GM23338 (cell line): ENCODE results near the gene UBE2QL1. TPM values are rescaled to one million over a fixed set of nuclear protein-coding genes. Genes with fewer than 3 reads are reported as not detected.

Experiments
- ATAC-seq: fragments of 200-7000 bp; cut with Tn5 transposase; 3 replicates; pipeline ENCODE4 v1.9.1; 2020
- DNase-seq: peaks from one replicate; pipeline ENCODE4 v3.0.0-alpha.2; 2015; ENCODE audit warnings: low spot score
- H2AFZ ChIP-seq: fragments of 200-600 bp; sonication (generic); 2 replicates; pipeline ENCODE4 v1.8.0; 2016; ENCODE audit warnings: antibody characterized with exemption, mild to moderate bottlenecking, moderate library complexity
- H3F3A ChIP-seq: fragments of 200-600 bp; sonication (generic); replicated peaks from 2 replicates; pipeline ENCODE4 v1.8.0; 2017; ENCODE audit warnings: antibody characterized with exemption, mixed run types, low read depth
- H3K27ac ChIP-seq: fragments of 200-600 bp; sonication (generic); 2 replicates; pipeline ENCODE4 v1.6.1; 2016; ENCODE audit warnings: low read depth
- H3K27me3 ChIP-seq: fragments of 200-600 bp; sonication (generic); 2 replicates; pipeline ENCODE4 v1.8.0; 2016; ENCODE audit warnings: mild to moderate bottlenecking, mixed run types, moderate library complexity; ENCODE audit not compliant: insufficient read depth
- H3K36me3 ChIP-seq: fragments of 200-600 bp; sonication (generic); 2 replicates; pipeline ENCODE4 v1.8.0; 2016; ENCODE audit warnings: mild to moderate bottlenecking; ENCODE audit not compliant: insufficient read depth
- H3K4me1 ChIP-seq: fragments of 200-600 bp; sonication (generic); 2 replicates; pipeline ENCODE4 v1.8.0; 2016; ENCODE audit warnings: mild to moderate bottlenecking, moderate library complexity; ENCODE audit not compliant: insufficient read depth
- H3K4me2 ChIP-seq: fragments of 200-600 bp; sonication (generic); 2 replicates; pipeline ENCODE4 v1.7.1; 2017; ENCODE audit warnings: mixed run types
- H3K4me3 ChIP-seq: fragments of 200-600 bp; sonication (generic); 2 replicates; pipeline ENCODE4 v1.6.1; 2016; ENCODE audit warnings: mixed run types
- H3K79me2 ChIP-seq: fragments of 200-600 bp; sonication (generic); replicated peaks from 2 replicates; pipeline ENCODE4 v1.8.0; 2017; ENCODE audit warnings: mild to moderate bottlenecking; ENCODE audit not compliant: insufficient read depth
- H3K9me2 ChIP-seq: fragments of 200-600 bp; sonication (generic); 2 replicates; pipeline ENCODE4 v1.8.0; 2017; ENCODE audit not compliant: insufficient read depth
- H4K20me1 ChIP-seq: fragments of 200-600 bp; sonication (generic); replicated peaks from 2 replicates; pipeline ENCODE4 v1.8.0; 2017; ENCODE audit warnings: mild to moderate bottlenecking; ENCODE audit not compliant: insufficient read depth
- H3K27ac Mint-ChIP-seq: 2 replicates; pipeline ENCODE4 v1.8.0; 2020; ENCODE audit warnings: inconsistent platforms, mild to moderate bottlenecking, moderate library complexity, mixed read lengths
- H3K27me3 Mint-ChIP-seq: 3 replicates; pipeline ENCODE4 v1.8.0; 2022; ENCODE audit warnings: low read depth, mild to moderate bottlenecking, moderate library complexity, mixed read lengths, inconsistent platforms; ENCODE audit not compliant: insufficient read depth, poor library complexity
- H3K36me3 Mint-ChIP-seq: 3 replicates; pipeline ENCODE4 v1.8.0; 2021; ENCODE audit warnings: low read depth, mild to moderate bottlenecking, inconsistent platforms, moderate library complexity, mixed read lengths
- H3K4me1 Mint-ChIP-seq: 3 replicates; pipeline ENCODE4 v1.8.0; 2020; ENCODE audit warnings: mild to moderate bottlenecking, inconsistent platforms, mixed read lengths
- H3K4me3 Mint-ChIP-seq: 3 replicates; pipeline ENCODE4 v1.8.0; 2021; ENCODE audit warnings: moderate library complexity, mild to moderate bottlenecking, inconsistent platforms, mixed read lengths
- H3K9me3 Mint-ChIP-seq: 3 replicates; pipeline ENCODE4 v1.8.0; 2020; ENCODE audit warnings: moderate library complexity, mild to moderate bottlenecking, inconsistent platforms, mixed read lengths
- CREB1 ChIP-seq: fragments of 250-450 bp; sonication (Bioruptor Pico); IDR thresholded peaks from 2 replicates; pipeline ENCODE4 v1.5.0; 2020; ENCODE audit warnings: low read depth, mild to moderate bottlenecking, moderate library complexity
- EZH2phosphoT487 ChIP-seq: fragments of 200-600 bp; sonication (generic); IDR thresholded peaks from one replicate; pipeline ENCODE4 v1.8.1; 2018; ENCODE audit warnings: antibody characterized with exemption; ENCODE audit not compliant: unreplicated experiment
- JUNB ChIP-seq: IDR thresholded peaks from one replicate; pipeline ENCODE4 v1.6.1; 2016; ENCODE audit warnings: antibody characterized with exemption; ENCODE audit not compliant: unreplicated experiment
- NANOG ChIP-seq: IDR thresholded peaks from 2 replicates; pipeline ENCODE4 v1.6.1; 2016; ENCODE audit warnings: antibody characterized with exemption, borderline replicate concordance
- POLR2AphosphoS5 ChIP-seq: IDR thresholded peaks from 2 replicates; pipeline ENCODE4 v1.6.1; 2016; ENCODE audit warnings: antibody characterized with exemption, low read depth
- STAT1 ChIP-seq: IDR thresholded peaks from one replicate; pipeline ENCODE4 v1.6.1; 2016; ENCODE audit warnings: antibody characterized with exemption; ENCODE audit not compliant: unreplicated experiment
- ZNF114 ChIP-seq: fragments of 250-450 bp; sonication (Bioruptor Pico); IDR thresholded peaks from 2 replicates; pipeline ENCODE4 v1.5.0; 2020; ENCODE audit warnings: mild to moderate bottlenecking, moderate library complexity
- ZNF331 ChIP-seq: fragments of 250-450 bp; sonication (Bioruptor Pico); IDR thresholded peaks from 2 replicates; pipeline ENCODE4 v1.5.0; 2020; ENCODE audit warnings: low read depth, mild to moderate bottlenecking, moderate library complexity
- polyA plus RNA-seq: library from polyadenylated mRNA; unstranded; fragments of >200 nt; fragmentation: Nextera tagmentation; extraction: Ambion mirVana; gene quantifications from 2 replicates; pipeline ENCODE4 v1.2.1, GENCODE V29; 2016
- total RNA-seq: library from RNA; depleted of rRNA; stranded (reverse); fragments of >200 nt; shearing (Covaris generic); gene quantifications from 2 replicates; pipeline ENCODE4 v1.2.3, GENCODE V29; 2014
- TF ChIP-seq, protein P1 (sequence below): IDR thresholded peaks from 2 replicates; pipeline ENCODE4 v1.6.1; 2016; ENCODE audit warnings: antibody characterized with exemption
- TF ChIP-seq, protein P2 (sequence below): IDR thresholded peaks from one replicate; pipeline ENCODE4 v1.6.1; 2018; ENCODE audit warnings: antibody characterized with exemption; ENCODE audit not compliant: unreplicated experiment
- TF ChIP-seq, protein P3 (sequence below), 2 experiments: fragments of 200-600 bp in 1 of 2; sonication (generic) in 1 of 2; conservative IDR thresholded peaks; 2 replicates each; pipeline versions ENCODE4 v1.5.1 to v1.6.1; 2016 to 2017; ENCODE audit warnings: antibody characterized with exemption in 2 of 2, low read depth in 2 of 2, mild to moderate bottlenecking in 2 of 2, moderate library complexity in 1 of 2

UBE2QL1 gene
- total and polyA plus RNA-seq, 2 experiments from 2014 or later: 0.40 to 0.83 TPM

DNA sequence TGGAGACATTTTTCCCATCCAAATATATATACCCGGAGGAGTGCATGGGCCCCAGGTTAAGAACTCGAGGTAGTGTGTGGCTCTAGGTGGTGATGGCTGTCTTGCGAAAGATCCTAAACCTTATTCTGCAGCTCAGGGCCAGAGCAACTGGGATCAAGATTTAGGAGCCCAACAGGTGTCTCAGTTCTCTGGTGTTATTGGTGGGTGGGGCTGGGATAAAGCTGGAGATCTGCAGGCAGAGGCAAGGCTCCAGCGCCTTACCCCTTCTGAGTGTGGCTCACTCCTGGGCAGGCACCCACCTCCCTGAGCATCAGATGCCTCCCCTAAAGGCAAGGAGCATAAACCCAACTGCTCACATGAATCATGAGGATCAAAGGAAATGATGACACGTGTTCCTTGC is 11.2 kb downstream of the UBE2QL1 start (continued):
- TF ChIP-seq, protein P1, sequence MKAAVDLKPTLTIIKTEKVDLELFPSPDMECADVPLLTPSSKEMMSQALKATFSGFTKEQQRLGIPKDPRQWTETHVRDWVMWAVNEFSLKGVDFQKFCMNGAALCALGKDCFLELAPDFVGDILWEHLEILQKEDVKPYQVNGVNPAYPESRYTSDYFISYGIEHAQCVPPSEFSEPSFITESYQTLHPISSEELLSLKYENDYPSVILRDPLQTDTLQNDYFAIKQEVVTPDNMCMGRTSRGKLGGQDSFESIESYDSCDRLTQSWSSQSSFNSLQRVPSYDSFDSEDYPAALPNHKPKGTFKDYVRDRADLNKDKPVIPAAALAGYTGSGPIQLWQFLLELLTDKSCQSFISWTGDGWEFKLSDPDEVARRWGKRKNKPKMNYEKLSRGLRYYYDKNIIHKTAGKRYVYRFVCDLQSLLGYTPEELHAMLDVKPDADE: no peak
- no peak for TF ChIP-seq JUNB
- TF ChIP-seq, protein P2, sequence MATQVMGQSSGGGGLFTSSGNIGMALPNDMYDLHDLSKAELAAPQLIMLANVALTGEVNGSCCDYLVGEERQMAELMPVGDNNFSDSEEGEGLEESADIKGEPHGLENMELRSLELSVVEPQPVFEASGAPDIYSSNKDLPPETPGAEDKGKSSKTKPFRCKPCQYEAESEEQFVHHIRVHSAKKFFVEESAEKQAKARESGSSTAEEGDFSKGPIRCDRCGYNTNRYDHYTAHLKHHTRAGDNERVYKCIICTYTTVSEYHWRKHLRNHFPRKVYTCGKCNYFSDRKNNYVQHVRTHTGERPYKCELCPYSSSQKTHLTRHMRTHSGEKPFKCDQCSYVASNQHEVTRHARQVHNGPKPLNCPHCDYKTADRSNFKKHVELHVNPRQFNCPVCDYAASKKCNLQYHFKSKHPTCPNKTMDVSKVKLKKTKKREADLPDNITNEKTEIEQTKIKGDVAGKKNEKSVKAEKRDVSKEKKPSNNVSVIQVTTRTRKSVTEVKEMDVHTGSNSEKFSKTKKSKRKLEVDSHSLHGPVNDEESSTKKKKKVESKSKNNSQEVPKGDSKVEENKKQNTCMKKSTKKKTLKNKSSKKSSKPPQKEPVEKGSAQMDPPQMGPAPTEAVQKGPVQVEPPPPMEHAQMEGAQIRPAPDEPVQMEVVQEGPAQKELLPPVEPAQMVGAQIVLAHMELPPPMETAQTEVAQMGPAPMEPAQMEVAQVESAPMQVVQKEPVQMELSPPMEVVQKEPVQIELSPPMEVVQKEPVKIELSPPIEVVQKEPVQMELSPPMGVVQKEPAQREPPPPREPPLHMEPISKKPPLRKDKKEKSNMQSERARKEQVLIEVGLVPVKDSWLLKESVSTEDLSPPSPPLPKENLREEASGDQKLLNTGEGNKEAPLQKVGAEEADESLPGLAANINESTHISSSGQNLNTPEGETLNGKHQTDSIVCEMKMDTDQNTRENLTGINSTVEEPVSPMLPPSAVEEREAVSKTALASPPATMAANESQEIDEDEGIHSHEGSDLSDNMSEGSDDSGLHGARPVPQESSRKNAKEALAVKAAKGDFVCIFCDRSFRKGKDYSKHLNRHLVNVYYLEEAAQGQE: no peak
- TF ChIP-seq ZNF331: no peak
- TF ChIP-seq, protein P3, sequence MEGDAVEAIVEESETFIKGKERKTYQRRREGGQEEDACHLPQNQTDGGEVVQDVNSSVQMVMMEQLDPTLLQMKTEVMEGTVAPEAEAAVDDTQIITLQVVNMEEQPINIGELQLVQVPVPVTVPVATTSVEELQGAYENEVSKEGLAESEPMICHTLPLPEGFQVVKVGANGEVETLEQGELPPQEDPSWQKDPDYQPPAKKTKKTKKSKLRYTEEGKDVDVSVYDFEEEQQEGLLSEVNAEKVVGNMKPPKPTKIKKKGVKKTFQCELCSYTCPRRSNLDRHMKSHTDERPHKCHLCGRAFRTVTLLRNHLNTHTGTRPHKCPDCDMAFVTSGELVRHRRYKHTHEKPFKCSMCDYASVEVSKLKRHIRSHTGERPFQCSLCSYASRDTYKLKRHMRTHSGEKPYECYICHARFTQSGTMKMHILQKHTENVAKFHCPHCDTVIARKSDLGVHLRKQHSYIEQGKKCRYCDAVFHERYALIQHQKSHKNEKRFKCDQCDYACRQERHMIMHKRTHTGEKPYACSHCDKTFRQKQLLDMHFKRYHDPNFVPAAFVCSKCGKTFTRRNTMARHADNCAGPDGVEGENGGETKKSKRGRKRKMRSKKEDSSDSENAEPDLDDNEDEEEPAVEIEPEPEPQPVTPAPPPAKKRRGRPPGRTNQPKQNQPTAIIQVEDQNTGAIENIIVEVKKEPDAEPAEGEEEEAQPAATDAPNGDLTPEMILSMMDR (conservative IDR thresholded peaks at IDR 0.05; ENCODE audit: low read depth in 2 of 2): no peak
- TF ChIP-seq CREB1 (CRISPR knock-in tag): no peak
- no peak for TF ChIP-seq NANOG

DNA sequence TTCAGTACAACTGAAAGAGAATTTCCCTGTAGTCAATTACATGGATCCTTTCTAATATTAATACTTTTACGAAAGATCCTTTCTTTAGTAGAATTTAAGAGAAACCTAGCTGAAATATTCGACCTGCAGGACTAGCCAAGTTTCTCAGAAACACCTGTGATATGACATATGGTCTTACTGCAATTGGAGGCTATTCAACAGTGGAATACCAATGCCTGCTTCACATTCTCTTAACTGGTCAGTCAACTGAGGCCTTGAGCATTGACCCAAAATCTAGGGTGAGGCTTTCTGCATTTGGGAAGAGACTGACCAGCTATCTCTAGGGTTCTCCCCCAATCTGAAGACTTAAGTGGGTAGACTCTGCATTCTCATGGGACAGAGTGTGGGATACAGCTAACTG is 12.3 kb downstream of the UBE2QL1 start:
- DNase-seq (no peak), ATAC-seq (no peak)
- no peaks in the 10 kb centered on the region for H3K9me2 ChIP-seq
- no peak overlapping the region for H3K4me3 Mint-ChIP-seq
- no peaks in the 10 kb centered on the region for H3K9me3 Mint-ChIP-seq
- H3K27me3 ChIP-seq: no peaks in the 10 kb centered on the region
- H3K36me3 ChIP-seq: no peaks in the 10 kb centered on the region
- no peaks in the 10 kb centered on the region for H3F3A ChIP-seq
- no peak overlapping the region for H2AFZ ChIP-seq
- peaks cover under 1% of the 10 kb centered on the region; the same call in 1 of the 3 replicates for H3K4me1 Mint-ChIP-seq
- H4K20me1 ChIP-seq: no peaks in the 10 kb centered on the region
- peaks cover 6% of the 10 kb centered on the region for H3K27me3 Mint-ChIP-seq
- no peak overlapping the region for H3K4me3 ChIP-seq
- H3K36me3 Mint-ChIP-seq: no peaks in the 10 kb centered on the region
- H3K79me2 ChIP-seq: no peaks in the 10 kb centered on the region
- H3K4me2 ChIP-seq: no peak overlapping the region
- no peaks in the 10 kb centered on the region for H3K4me1 ChIP-seq
- no peak overlapping the region for H3K27ac ChIP-seq
- no peak overlapping the region for H3K27ac Mint-ChIP-seq
- TF ChIP-seq ZNF114 (CRISPR knock-in tag): no peak
- TF ChIP-seq STAT1: no peak
- no peak for TF ChIP-seq POLR2AphosphoS5
- no peak for TF ChIP-seq EZH2phosphoT487
- TF ChIP-seq NANOG: no peak
- no peak for TF ChIP-seq JUNB
- TF ChIP-seq, protein P3 (conservative IDR thresholded peaks at IDR 0.05; ENCODE audit: low read depth in 2 of 2): no peak
